Forelimb muscle (tissue), 1 donor: Measurements from ENCODE around the gene TSC1. TPM values are rescaled to one million over a fixed set of nuclear protein-coding genes. Genes with fewer than 3 reads are reported as not detected.
"Not testable (repeated sequence)": the region's sequence is repeated elsewhere in the genome, so short reads cannot be mapped to it uniquely, and the experiment has no call there.

Experiments used
- DNase-seq: peaks from one replicate; pipeline ENCODE4 v3.0.0-alpha.2; 2013; ENCODE audit warnings: low read depth
- polyA plus RNA-seq: library from polyadenylated mRNA; unstranded; fragments of 120-200 nt; gene quantifications from one replicate; pipeline ENCODE4 v1.2.1, GENCODE V29; 2013; ENCODE audit not compliant: insufficient read length

TSC1 gene
- polyA plus RNA-seq = 27.3 TPM

GRCh38 chr9:132944294-132945185 lies at the start of gene TSC1:
TSS of gene TSC1 (minus strand) at chr9:132944616. CDS start at chr9:132928872, 15,744 bp downstream.
- DNase-seq = peak; percentile 65

DNA sequence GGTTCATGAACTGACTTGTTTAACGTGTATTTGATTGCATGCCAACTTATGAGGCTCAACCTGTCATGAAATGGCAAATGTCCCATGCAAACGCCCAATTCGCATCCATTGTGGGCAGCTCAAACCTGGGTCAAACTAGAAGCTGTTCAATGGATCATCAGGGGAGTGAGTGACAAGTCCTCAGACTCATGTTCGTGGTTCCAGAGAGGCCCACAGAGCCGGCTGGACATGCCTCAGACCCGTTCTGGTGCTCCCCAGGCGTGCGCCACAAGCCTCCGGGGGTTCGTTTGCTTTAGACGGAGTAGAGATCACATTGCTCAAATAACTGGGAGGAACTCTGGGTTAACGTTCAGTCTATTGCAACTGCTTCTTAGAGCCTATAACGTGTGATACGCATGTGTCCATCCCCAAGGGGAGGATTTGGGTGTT lies 49.1 kb upstream of the TSC1 start:
- no peak for DNase-seq

DNA sequence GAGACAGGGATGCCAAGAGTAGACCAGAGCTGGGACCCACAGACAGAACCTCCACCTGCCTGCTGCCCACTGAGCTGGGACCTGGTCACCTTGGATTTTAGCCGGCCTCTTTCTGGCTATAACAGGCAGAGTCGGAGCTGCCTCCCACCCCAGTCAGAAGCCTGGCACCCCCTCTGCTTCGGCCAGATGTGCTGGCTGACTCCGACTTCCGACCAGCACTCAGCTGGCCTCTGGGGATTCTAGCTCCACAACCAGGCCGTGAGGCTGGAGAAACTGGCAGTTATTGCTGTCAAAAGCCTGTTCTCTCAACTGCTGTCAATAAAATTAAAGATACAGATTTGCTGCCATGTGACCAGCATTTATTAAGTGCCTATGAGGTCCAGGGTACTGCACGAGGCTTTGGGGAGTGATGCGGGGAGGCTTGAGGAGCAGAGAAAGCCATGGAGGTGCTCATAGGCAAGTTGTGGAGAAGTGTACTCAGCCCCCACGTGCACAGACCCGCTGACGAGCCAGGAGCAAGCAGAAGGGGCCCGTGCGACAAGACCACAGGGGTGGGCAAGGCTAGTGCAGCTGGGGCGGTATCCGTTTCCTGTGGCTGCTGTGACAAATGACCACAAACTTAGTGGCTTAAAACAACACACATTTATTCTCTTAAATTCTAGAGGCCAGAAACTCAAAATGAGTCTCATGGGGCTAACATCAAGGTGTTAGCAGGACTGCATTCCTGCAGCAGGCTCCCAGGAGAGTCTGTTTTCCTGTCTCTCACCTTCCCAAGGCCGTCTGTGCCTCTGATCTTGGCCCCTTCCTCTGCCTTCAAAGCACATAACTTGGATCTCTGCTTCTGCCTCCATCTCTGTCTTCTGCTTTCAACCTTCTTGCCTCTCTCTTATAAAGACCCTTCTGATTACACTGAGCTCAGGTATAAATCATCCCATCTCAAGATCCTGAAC lies 47.2 kb upstream of the TSC1 start:
- DNase-seq = no peak

GRCh38 chr9:132990781-132991180 lies 46.4 kb upstream of the TSC1 start:
- DNase-seq = no peak

DNA sequence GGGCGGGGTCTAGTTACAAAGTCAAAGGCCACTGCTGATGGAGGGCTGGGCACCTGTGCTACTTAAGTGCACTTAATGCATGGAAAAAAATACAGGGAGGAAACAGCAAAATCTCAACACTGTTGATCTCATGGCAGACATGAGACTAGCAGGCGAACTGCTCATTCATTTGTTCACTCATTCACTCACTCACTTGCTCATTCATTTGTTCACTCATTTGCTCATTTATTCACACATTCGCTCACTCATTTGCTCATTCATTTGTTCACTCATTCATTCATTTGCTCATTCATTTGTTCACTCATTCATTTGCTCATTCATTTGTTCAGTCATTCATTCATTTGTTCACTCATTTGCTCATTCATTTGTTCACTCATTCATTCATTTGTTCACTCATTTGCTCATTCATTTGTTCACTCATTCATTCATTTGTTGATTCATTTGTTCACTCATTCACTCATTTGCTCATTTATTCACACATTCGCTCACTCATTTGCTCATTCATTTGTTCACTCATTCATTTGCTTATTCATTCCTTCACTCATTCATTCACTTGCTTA lies 45.7 kb upstream of the TSC1 start:
- DNase-seq = not testable (repeated sequence)

GRCh38 chr9:132989414-132989996 lies 45.1 kb upstream of the TSC1 start:
- no peak for DNase-seq

DNA sequence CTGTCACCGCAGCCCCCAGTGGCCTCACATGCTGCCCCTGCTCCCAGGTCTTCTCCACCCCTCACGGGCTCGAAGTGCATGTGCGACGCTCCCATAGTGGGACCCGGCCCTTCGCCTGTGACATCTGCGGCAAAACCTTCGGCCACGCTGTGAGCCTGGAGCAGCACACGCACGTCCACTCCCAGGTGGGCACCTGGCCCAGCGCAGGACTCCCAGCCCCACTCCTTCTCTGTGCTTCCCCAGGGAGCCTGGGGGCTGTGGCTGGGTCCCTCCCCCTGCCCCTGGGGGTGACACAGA lies 44.5 kb upstream of the TSC1 start:
- no peak for DNase-seq

DNA sequence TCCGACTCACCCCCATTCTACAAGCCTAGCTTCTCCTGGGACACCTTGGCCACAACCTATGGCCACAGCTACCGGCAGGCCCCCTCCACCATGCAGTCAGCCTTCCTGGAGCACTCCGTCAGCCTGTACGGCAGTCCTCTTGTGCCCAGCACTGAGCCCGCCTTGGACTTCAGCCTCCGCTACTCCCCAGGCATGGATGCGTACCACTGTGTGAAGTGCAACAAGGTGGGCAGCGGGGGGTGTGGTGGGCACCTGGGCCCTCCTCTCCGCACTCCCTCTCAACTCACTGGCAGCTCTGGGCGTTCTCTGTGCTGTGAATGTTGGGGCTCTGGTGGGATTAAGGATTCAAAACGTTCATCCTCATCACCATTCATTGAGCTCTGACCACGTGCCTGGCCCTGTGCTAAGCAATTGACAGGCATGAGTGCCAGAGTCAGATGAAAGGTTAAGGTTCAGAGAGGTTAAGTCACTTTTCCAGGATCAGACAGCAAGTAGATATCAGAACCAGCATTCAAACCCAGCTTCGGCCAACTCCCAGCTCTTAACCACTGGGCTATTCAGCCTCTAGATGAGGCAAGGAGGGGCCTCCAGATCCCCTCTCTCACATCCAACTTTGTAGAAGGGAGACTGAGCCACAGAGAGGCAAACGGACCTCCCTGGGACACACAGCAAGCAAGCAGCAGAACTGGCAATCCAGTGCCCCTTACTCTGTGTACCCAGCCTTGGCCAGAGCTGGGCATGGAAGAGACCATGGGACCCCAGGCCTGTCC lies 44.0 kb upstream of the TSC1 start:
- DNase-seq = no peak

- no peak for DNase-seq
These were observed 42.5 kb upstream of the TSC1 start for GRCh38 chr9:132986640-132987620.

DNA sequence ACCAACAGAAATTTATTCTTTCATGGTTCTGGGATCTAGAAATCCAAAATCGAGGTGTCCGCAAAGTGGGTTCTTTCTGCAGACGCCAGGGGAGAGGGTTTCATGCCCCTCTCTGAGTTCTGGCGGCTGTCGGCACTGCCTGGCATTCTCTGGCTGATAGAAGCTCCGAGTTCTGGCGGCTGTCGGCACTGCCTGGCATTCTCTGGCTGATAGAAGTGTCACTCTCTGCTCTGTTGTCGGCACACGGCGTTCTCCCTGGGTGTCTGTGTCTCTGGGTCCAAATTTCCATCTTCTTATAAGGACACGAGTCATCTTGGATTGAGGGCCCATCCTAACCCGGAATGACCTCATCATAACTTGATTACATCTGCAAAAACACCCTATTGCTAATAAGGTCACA lies 41.7 kb upstream of the TSC1 start:
- DNase-seq = no peak

DNA sequence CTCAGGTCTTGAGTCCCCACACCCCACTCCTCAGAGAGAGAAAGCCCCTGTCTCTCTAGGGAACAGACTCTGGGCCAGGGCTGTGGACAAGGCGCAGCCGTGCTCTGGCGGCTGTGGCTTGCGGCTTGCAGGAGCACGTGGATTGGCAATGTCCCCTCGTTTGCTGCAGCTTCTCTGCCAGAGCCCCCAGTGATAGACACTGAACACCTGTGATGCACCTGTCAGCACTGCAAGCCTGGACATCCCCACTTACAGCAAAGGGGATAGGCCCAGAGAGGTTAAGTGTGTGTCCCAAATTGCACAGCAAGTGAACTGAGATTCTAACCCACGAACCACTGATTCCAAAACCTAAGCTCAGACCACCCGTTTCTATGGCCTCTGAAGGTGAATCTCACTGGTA lies 41.1 kb upstream of the TSC1 start:
- DNase-seq = no peak

DNA sequence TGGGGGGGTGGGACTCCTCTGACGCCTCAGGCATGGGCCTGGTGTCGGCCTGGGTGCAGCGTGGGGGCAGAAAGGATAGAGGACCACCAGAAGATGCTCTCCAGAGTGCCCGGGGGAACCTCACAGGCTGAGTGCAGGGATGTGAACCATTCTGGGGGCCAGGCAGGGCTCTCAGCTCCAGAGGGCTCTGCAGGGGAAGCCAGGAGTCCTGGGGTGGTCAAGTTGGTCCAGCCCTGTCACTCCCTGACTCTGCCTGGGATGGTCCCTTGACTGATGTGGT lies 40.6 kb upstream of the TSC1 start:
- no peak for DNase-seq

DNA sequence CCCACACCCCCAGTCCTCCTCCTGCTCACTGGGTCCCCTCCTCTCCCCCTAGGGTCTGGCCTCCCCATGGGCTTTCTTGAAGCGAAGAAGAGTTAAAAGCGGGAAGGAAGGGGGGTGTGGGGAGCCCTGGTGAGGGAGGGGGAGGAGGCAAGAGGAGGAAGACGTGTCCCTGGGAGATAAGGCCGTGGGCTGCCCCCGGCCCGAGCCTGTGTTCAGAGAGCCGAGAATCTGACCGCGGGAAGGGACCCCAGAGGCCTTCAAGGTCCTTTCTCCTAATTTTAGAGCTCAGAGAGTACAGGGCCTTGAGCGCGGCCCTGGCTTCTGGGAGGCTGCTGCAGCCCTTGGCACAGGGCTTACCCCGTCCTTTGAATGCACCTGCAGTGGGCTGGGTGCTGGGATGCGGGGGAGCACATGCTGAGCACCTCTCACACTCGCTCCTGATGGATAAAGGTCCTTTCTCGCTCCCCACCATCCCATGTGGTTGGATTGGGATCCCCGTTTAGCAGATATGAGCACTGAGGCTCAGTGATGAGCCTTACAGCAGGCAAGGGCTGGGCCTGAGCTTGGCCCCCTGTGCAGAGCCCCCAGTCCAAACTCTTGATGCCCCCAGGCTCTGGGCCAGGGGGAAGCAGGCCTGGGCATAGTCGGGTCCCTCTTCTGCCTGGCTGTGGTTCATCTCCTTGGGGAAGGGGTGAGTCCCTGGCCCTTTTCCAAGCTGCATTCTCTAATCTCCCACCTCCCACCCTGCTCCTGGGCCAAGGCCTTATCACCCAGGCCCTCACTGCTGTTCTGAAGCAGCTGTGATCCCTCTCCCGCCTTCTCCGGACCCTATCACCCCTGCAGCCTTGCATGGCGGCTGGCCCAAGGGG lies 40.0 kb upstream of the TSC1 start:
- no peak for DNase-seq

DNA sequence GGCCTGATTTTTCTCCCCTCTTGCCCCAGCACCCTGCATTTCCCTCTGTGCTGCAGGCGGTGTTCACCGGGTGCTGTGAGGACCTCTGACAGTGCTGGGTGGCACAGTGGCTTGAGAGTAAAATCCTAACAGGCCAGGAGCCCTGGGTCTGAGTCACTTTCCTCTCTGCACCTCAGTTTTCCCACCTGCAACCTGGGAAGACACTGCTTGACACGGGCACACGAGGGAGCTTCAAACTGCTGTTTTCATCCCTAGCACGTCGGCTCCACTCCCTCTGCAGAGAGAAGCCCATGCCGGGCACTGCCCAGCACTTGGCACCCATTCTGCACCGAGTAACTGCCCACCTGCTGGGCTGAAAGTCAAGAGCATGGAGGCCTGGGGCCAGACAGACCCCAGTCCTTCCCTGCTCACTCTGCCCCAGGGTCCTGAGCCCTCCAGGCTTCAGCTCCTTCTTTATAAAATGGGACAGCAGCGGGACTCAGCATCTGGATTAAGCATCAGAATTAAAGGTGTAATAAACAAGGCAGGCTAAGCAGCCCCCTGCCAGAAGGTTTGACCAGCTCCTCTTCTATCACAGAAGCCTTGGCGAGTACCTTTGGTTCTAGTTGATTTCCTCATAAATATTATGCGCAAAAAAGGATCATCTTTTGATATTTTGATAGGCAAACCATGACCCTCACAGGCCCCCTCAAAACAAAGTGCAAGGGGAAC lies 39.2 kb upstream of the TSC1 start:
- no peak for DNase-seq

GRCh38 chr9:132982458-132982857 lies 38.0 kb upstream of the TSC1 start:
- no peak for DNase-seq

DNA sequence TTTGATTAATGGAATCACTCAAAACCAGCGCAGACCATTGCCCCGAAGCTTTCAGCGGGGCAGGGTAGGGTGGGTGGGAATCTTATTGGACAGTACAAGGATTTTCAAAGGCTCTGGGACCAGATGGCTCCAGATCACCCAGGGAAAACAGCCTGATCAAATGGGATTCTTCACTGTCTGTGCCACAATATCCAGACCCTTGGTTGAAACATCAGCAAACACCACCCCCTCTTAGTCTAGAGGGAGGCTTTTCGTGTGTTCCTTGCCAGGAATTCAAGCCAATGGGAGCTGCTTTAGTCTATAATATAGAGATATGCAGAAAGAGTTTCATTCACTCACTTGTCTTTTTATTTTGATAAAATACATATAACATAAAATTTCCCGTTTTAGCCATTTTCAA lies 35.7 kb upstream of the TSC1 start:
- DNase-seq = no peak

GRCh38 chr9:132978451-132979131 lies 34.2 kb upstream of the TSC1 start, which contains the start of gene GFI1B:
TSS of gene GFI1B (plus strand) at chr9:132978694. CDS start at chr9:132986679, 7,985 bp downstream.
- no peak for DNase-seq

GRCh38 chr9:132978112-132978450 lies 33.7 kb upstream of the TSC1 start:
- DNase-seq = no peak
